Measurements from ENCODE around the gene KRT10. TPM values are rescaled to one million over a fixed set of nuclear protein-coding genes. Genes with fewer than 3 reads are reported as not detected.

The KRT10 gene
- total and polyA plus RNA-seq, 9 of the 15 experiments (the other 6 are each of a cell fraction or from before 2014, with no cell fraction given): 47.0 to 179 (median 76.2) TPM

GRCh38 chr17:40818733-40819527, 3.5 kb downstream of the KRT10 start:
- DNase-seq (ENCODE audit: extremely low read depth in 1 of 4, low spot score in 3 of 4): peak; percentile 72 to 89 (median 78)
- Histone ChIP-seq H3K9ac (ENCODE audit: insufficient read depth in 1 of 2, low read depth in 2 of 2, low read length in 2 of 2) (peak overlapping the region; percentile 90 to 97), H4K20me1 (replicated peaks; ENCODE audit: control insufficient read depth, insufficient read depth, low read length) (no peaks in the 10 kb centered on the region), H3K27ac (ENCODE audit: extremely low read depth, low read depth, low read length) (peak overlapping the region; percentile 99), H2AFZ (ENCODE audit: low read depth, low read length) (peak overlapping the region; percentile 27; the same call in 1 of the 2 replicates), H3K79me2 (ENCODE audit: control insufficient read depth, insufficient read depth, low read length) (peaks cover 63% of the 10 kb centered on the region), H3K4me2 (ENCODE audit: insufficient read depth, low read length) (peak overlapping the region; percentile 92), H3K4me3 (peak overlapping the region; percentile 67), H3K27me3 (ENCODE audit: control insufficient read depth in 2 of 2, insufficient read depth in 2 of 2, low read length in 2 of 2) (no peaks in the 10 kb centered on the region), H3K36me3 (ENCODE audit: control insufficient read depth, insufficient read depth, low read length) (peaks cover 34% of the 10 kb centered on the region), H3K9me1 (ENCODE audit: control insufficient read depth, insufficient read depth, low read length) (peaks cover 5% of the 10 kb centered on the region), H3K4me1 (replicated peaks in 1 of 2; ENCODE audit: control insufficient read depth in 2 of 2, insufficient read depth in 2 of 2, low read length in 2 of 2) (peaks cover 14 to 34% of the 10 kb centered on the region in 2 experiments), H3K9me3 (replicated peaks; ENCODE audit: control insufficient read depth, insufficient read depth, low read depth, low read length) (no peaks in the 10 kb centered on the region)
- under 1% methylated on average over 52 of the region's 73 CpGs for WGBS (ENCODE audit: insufficient coverage, low coverage, missing lambda C conversion rate)
- POLR2A ChIA-PET: interaction anchor here (0.6 to 2.0 kb wide), 15 partner anchors 9 to 903 kb away, joined by 3 to 14 read pairs (median 4); partner anchors contain the start of genes EIF1 and KRT20
- peak; percentile 75 for ATAC-seq
- no TSS peak for BruUV-seq (replicated peaks)
- FAIRE-seq: no peak
- CTCF ChIA-PET (ENCODE audit: low intra/inter-chr PET ratio): interaction anchor here (0.6 kb wide), 1 partner anchor 837 kb away, joined by 3 read pairs; no protein-coding TSS in a partner anchor
- intact Hi-C loops (cut with micrococcal nuclease): loop anchor here (5.0 kb wide), 1 partner anchor 848 kb away; no protein-coding TSS in a partner anchor
- in situ Hi-C loops (cut with MboI): no loop called here
- TF ChIP-seq HEY1 (CRISPR knock-in tag; IDR thresholded peaks at IDR 0.05; ENCODE audit: borderline replicate concordance): no peak
- peak in 2 of 3 experiments; percentile 76 to 95; a peak in 4 of 6 replicates for TF ChIP-seq ZBTB11 (CRISPR knock-in tag; IDR thresholded peaks at IDR 0.05)
- TF ChIP-seq PML (IDR thresholded peaks at IDR 0.05; ENCODE audit: low read length): peak; percentile 77; the same call in 1 of the 2 replicates
- TF ChIP-seq ETV6 (IDR thresholded peaks at IDR 0.05; ENCODE audit: borderline replicate concordance in 1 of 2, low read depth in 2 of 2, low read length in 1 of 2): peak; percentile 81 to 91; a peak in 3 of 4 replicates
- no peak for TF ChIP-seq ETV6 (CRISPR knock-in tag; IDR thresholded peaks at IDR 0.05; ENCODE audit: borderline replicate concordance)
- TF ChIP-seq SOX6 (IDR thresholded peaks at IDR 0.05): peak; percentile 8; the same call in 1 of the 2 replicates
- TF ChIP-seq RUNX1 (IDR thresholded peaks at IDR 0.05; ENCODE audit: low read depth): no peak
- TF ChIP-seq ZNF395 (CRISPR knock-in tag; IDR thresholded peaks at IDR 0.05): peak; percentile 44; the same call in 1 of the 2 replicates
- peak; percentile 97 for TF ChIP-seq POLR2G (IDR thresholded peaks at IDR 0.05; ENCODE audit: low read depth, low read length)
- TF ChIP-seq E2F6 (IDR thresholded peaks at IDR 0.05; ENCODE audit: borderline replicate concordance in 1 of 2, extremely low read depth in 1 of 2, insufficient read depth in 1 of 2, insufficient read length in 1 of 2, low read depth in 1 of 2, low read length in 1 of 2, poor library complexity in 1 of 2, severe bottlenecking in 1 of 2): peak in 1 of 2 experiments; percentile 55
- no peak for TF ChIP-seq NCOA2 (IDR thresholded peaks at IDR 0.05; ENCODE audit: partially characterized antibody in 2 of 2)
- TF ChIP-seq PCBP2 (IDR thresholded peaks at IDR 0.05; ENCODE audit: low read depth, low read length, poor library complexity, severe bottlenecking): no peak
- no peak; the same call in 1 of the 2 replicates for TF ChIP-seq NFRKB (IDR thresholded peaks at IDR 0.05; ENCODE audit: low read depth)
